Fibroblast of lung (primary cell): ENCODE results near the gene PRM1. TPM values are rescaled to one million over a fixed set of nuclear protein-coding genes. Genes with fewer than 3 reads are reported as not detected.

ENCODE experiments used
- DNase-seq, 2 donors: peaks; one replicate each; pipeline versions ENCODE4 v3.0.0 to v3.0.0-alpha.2; 2010; ENCODE audit warnings: low read depth in 2 of 2
- H2AFZ ChIP-seq: 2 replicates; pipeline ENCODE4 v1.5.1; 2012; ENCODE audit warnings: low read length, control low read depth, inconsistent platforms
- H3K27ac ChIP-seq: 2 replicates; pipeline ENCODE4 v1.5.1; 2011; ENCODE audit warnings: low read length, control low read depth; ENCODE audit not compliant: insufficient read depth
- H3K27me3 ChIP-seq: 2 replicates; pipeline ENCODE4 v1.5.1; 2011; ENCODE audit warnings: mild to moderate bottlenecking, low read length; ENCODE audit not compliant: control insufficient read depth, insufficient read depth
- H3K36me3 ChIP-seq: 2 replicates; pipeline ENCODE4 v1.5.1; 2011; ENCODE audit warnings: low read length; ENCODE audit not compliant: control insufficient read depth, insufficient read depth
- H3K4me1 ChIP-seq: 2 replicates; pipeline ENCODE4 v1.5.1; 2011; ENCODE audit warnings: low read length; ENCODE audit not compliant: control insufficient read depth, insufficient read depth; ENCODE audit errors: extremely low read depth
- H3K4me2 ChIP-seq: 2 replicates; pipeline ENCODE4 v1.5.1; 2011; ENCODE audit warnings: low read length, control low read depth; ENCODE audit not compliant: insufficient read depth; ENCODE audit errors: extremely low read depth
- H3K4me3 ChIP-seq, 4 experiments: fragments of 200-600 bp in 1 of 4; sonication (generic) in 1 of 4; replicated peaks in 1 of 4; 2 replicates each; pipeline ENCODE4 v1.5.1; 2011 to 2016; ENCODE audit warnings: low read length in 4 of 4, low read depth in 3 of 4, mild to moderate bottlenecking in 3 of 4, control low read depth in 2 of 4, inconsistent platforms in 1 of 4, mixed read lengths in 1 of 4; ENCODE audit not compliant: insufficient read depth in 1 of 4; ENCODE audit errors: control extremely low read depth in 1 of 4
- H3K79me2 ChIP-seq: 2 replicates; pipeline ENCODE4 v1.5.1; 2012; ENCODE audit warnings: mild to moderate bottlenecking, low read length, inconsistent platforms; ENCODE audit not compliant: control insufficient read depth, insufficient read depth
- H3K9ac ChIP-seq: 2 replicates; pipeline ENCODE4 v1.5.1; 2011; ENCODE audit warnings: mild to moderate bottlenecking, low read length, control low read depth; ENCODE audit not compliant: insufficient read depth
- H3K9me3 ChIP-seq: 2 replicates; pipeline ENCODE4 v1.5.1; 2012; ENCODE audit warnings: low read depth, low read length; ENCODE audit not compliant: control insufficient read depth, insufficient read depth
- H4K20me1 ChIP-seq: 2 replicates; pipeline ENCODE4 v1.5.1; 2011; ENCODE audit warnings: low read length; ENCODE audit not compliant: control insufficient read depth, insufficient read depth; ENCODE audit errors: extremely low read depth
- EZH2 ChIP-seq: IDR thresholded peaks from 2 replicates; pipeline ENCODE4 v1.5.1; 2012; ENCODE audit warnings: low read length, control low read depth, mild to moderate bottlenecking; ENCODE audit errors: missing control alignments
- polyA plus RNA-seq, 2 donors: library from polyadenylated mRNA; depleted of rRNA in 1 of 2; stranded (reverse) in 1 of 2; unstranded in 1 of 2; fragments of >200 nt; gene quantifications; 2 replicates each; pipeline ENCODE4 v1.2.1, GENCODE V29; 2011 to 2012; ENCODE audit warnings: missing spikeins in 1 of 2
- total RNA-seq: library from RNA; depleted of rRNA; stranded (reverse); fragments of >200 nt; gene quantifications from 2 replicates; pipeline ENCODE4 v1.2.1, GENCODE V29; 2014
- TF ChIP-seq, protein P1 (sequence below), 2 donors: IDR thresholded peaks in 1 of 2; conservative IDR thresholded peaks in 1 of 2; 1 replicate in 1 of 2; 2 replicates in 1 of 2; pipeline ENCODE4 v1.5.1; 2011 to 2012; ENCODE audit warnings: low read length in 2 of 2, control low read depth in 1 of 2, inconsistent platforms in 1 of 2, low read depth in 1 of 2, mild to moderate bottlenecking in 1 of 2

PRM1 gene
- total and polyA plus RNA-seq, 2 donors (not counting 1 experiment from before 2014, with no cell fraction given): not detected

GRCh38 chr16:11313493-11314308 is 32.6 kb upstream of the PRM1 start:
- Histone ChIP-seq H3K4me3 (no peak overlapping the region), H3K4me2 (no peak overlapping the region), H4K20me1 (no peaks in the 10 kb centered on the region), H3K9ac (no peak overlapping the region), H2AFZ (no peak overlapping the region), H3K36me3 (no peaks in the 10 kb centered on the region), H3K27me3 (no peaks in the 10 kb centered on the region), H3K27ac (no peak overlapping the region), H3K9me3 (no peaks in the 10 kb centered on the region), H3K79me2 (no peaks in the 10 kb centered on the region), H3K4me1 (peaks cover 7% of the 10 kb centered on the region)
- TF ChIP-seq, protein P1, sequence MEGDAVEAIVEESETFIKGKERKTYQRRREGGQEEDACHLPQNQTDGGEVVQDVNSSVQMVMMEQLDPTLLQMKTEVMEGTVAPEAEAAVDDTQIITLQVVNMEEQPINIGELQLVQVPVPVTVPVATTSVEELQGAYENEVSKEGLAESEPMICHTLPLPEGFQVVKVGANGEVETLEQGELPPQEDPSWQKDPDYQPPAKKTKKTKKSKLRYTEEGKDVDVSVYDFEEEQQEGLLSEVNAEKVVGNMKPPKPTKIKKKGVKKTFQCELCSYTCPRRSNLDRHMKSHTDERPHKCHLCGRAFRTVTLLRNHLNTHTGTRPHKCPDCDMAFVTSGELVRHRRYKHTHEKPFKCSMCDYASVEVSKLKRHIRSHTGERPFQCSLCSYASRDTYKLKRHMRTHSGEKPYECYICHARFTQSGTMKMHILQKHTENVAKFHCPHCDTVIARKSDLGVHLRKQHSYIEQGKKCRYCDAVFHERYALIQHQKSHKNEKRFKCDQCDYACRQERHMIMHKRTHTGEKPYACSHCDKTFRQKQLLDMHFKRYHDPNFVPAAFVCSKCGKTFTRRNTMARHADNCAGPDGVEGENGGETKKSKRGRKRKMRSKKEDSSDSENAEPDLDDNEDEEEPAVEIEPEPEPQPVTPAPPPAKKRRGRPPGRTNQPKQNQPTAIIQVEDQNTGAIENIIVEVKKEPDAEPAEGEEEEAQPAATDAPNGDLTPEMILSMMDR (conservative IDR thresholded peaks at IDR 0.05 in 1 of 2, IDR thresholded peaks at IDR 0.05 in 1 of 2; ENCODE audit: low read depth in 1 of 2, low read length in 2 of 2): no peak
- no peak for TF ChIP-seq EZH2
- no peak for DNase-seq

DNA sequence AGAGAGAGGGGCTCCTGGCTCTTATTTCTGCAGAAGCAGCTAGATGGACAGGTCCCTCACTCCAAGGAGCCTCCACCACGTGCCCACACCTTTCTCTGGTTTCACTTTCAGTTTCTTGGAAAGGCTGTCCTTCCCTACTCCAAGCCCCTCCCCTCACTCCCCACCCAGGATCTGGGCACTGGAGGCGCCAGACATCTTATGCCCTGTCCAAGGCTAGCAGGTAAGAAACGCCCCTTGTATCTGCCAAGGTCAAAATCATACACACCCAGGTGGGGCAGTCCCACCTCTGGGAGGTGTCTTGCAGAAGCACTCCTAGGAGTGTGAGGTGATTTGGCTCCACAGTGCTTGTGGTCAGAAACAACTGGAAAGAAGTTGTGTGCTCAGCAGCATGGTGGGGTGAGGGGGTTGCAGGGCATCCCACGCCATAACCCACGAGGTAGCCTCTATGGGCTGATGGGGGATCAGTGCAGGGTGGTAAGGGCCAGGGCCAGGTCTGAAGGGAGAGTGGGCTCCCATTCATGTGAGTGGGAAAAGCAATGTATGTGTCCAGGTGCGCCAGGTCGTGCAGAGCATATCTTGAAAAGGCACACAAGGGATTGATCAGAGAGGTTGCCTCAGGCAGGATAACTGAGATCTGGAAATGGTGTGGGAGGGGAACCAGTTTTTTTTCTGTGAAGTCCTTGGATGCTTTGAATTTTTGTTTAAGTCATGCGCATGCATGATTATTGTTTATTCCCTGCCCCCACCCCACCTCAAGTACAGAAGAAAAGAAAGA is 31.8 kb upstream of the PRM1 start:
- Histone ChIP-seq H3K27ac (no peak overlapping the region), H4K20me1 (no peaks in the 10 kb centered on the region), H3K9me3 (no peaks in the 10 kb centered on the region), H2AFZ (peak overlapping the region; percentile 23), H3K27me3 (no peaks in the 10 kb centered on the region), H3K4me3 (no peak overlapping the region), H3K79me2 (no peaks in the 10 kb centered on the region), H3K4me1 (peaks cover 7% of the 10 kb centered on the region), H3K9ac (no peak overlapping the region), H3K4me2 (peak overlapping the region; percentile 59), H3K36me3 (no peaks in the 10 kb centered on the region)
- TF ChIP-seq, protein P1 (conservative IDR thresholded peaks at IDR 0.05 in 1 of 2, IDR thresholded peaks at IDR 0.05 in 1 of 2; ENCODE audit: low read depth in 1 of 2, low read length in 2 of 2): no peak
- TF ChIP-seq EZH2: no peak
- DNase-seq: peak in 1 of 2 donors; percentile 84

GRCh38 chr16:11310997-11311561 is 29.9 kb upstream of the PRM1 start:
- Histone ChIP-seq H3K9me3 (no peaks in the 10 kb centered on the region), H3K4me2 (no peak overlapping the region), H3K9ac (no peak overlapping the region), H3K4me1 (peaks cover 7% of the 10 kb centered on the region), H4K20me1 (no peaks in the 10 kb centered on the region), H3K27me3 (no peaks in the 10 kb centered on the region), H3K79me2 (no peaks in the 10 kb centered on the region), H3K36me3 (no peaks in the 10 kb centered on the region), H2AFZ (no peak overlapping the region), H3K27ac (no peak overlapping the region), H3K4me3 (no peak overlapping the region)
- DNase-seq: peak in 1 of 2 donors; percentile 35
- TF ChIP-seq EZH2: no peak
- TF ChIP-seq, protein P1 (conservative IDR thresholded peaks at IDR 0.05 in 1 of 2, IDR thresholded peaks at IDR 0.05 in 1 of 2; ENCODE audit: low read depth in 1 of 2, low read length in 2 of 2): no peak
